Right atrium auricular region (tissue), 2 donors: Measurements from ENCODE around the gene SLCO2A1. TPM values are rescaled to one million over a fixed set of nuclear protein-coding genes. Genes with fewer than 3 reads are reported as not detected.

Source experiments
- DNase-seq: peaks from one replicate; pipeline ENCODE4 v3.0.0-alpha.2; 2019; ENCODE audit warnings: low spot score
- H3K27ac ChIP-seq, 2 donors: fragments of 200-600 bp; sonication (generic); 1 replicate in 1 of 2; 2 replicates in 1 of 2; pipeline ENCODE4 v1.5.1; 2016 to 2019
- H3K27me3 ChIP-seq, 2 donors: fragments of 200-600 bp; sonication (generic); one replicate each; pipeline versions ENCODE4 v1.5.1 to v1.6.0; 2017 to 2019
- H3K36me3 ChIP-seq: fragments of 200-600 bp; sonication (generic); one replicate; pipeline ENCODE4 v1.5.1; 2016
- H3K4me1 ChIP-seq, 2 donors: fragments of 200-600 bp; sonication (generic); one replicate each; pipeline versions ENCODE4 v1.5.1 to v1.6.0; 2017 to 2019
- H3K4me3 ChIP-seq, 2 donors: fragments of 200-600 bp; sonication (generic); 1 replicate in 1 of 2; 2 replicates in 1 of 2; pipeline ENCODE4 v1.5.1; 2017 to 2019; ENCODE audit warnings: mild to moderate bottlenecking in 1 of 2, moderate library complexity in 1 of 2
- H3K9me3 ChIP-seq, 2 donors: fragments of 200-600 bp; sonication (generic); one replicate each; pipeline ENCODE4 v1.5.1; 2019
- total RNA-seq, 2 donors: library from RNA; depleted of rRNA; stranded (reverse); fragments of >200 nt; gene quantifications; one replicate each; pipeline ENCODE4 v1.1.0, GENCODE V29; 2016
- TF ChIP-seq, protein P1 (sequence below), 2 donors: fragments of 200-600 bp; sonication (generic); IDR thresholded peaks; one replicate each; pipeline ENCODE4 v1.5.1; 2019; ENCODE audit warnings: antibody characterized with exemption in 2 of 2

The SLCO2A1 gene
- total RNA-seq, 2 donors from 2014 or later = 15.1 to 36.4 TPM

DNA sequence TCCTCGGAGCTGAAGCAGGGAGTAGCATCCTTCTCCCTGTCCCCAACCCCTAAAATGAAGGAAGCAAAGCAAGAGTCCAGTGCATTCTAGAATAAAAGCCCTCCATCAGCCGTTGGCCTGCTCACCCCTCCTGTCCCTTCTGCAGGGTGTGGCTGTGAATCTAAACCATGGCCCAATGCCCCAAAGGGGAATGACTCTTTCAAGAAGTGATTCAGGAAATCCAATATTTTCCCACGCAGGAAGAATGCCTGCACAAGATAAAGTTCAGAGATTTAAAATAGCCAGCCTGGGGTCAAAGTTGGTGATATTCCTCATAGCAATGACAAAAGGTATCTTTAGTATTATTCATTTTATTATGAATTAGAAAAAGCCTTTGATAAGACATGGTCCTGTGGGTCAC is 38.5 kb downstream of the SLCO2A1 start:
- DNase-seq = no peak
- Histone ChIP-seq H3K4me3 (no peak overlapping the region), H3K36me3 (no peaks in the 10 kb centered on the region), H3K4me1 (peaks cover 0 to 23% of the 10 kb centered on the region in 2 donors), H3K27ac (no peak overlapping the region), H3K9me3 (no peaks in the 10 kb centered on the region), H3K27me3 (no peaks in the 10 kb centered on the region)
- TF ChIP-seq, protein P1, sequence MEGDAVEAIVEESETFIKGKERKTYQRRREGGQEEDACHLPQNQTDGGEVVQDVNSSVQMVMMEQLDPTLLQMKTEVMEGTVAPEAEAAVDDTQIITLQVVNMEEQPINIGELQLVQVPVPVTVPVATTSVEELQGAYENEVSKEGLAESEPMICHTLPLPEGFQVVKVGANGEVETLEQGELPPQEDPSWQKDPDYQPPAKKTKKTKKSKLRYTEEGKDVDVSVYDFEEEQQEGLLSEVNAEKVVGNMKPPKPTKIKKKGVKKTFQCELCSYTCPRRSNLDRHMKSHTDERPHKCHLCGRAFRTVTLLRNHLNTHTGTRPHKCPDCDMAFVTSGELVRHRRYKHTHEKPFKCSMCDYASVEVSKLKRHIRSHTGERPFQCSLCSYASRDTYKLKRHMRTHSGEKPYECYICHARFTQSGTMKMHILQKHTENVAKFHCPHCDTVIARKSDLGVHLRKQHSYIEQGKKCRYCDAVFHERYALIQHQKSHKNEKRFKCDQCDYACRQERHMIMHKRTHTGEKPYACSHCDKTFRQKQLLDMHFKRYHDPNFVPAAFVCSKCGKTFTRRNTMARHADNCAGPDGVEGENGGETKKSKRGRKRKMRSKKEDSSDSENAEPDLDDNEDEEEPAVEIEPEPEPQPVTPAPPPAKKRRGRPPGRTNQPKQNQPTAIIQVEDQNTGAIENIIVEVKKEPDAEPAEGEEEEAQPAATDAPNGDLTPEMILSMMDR (IDR thresholded peaks at IDR 0.05) = no peak

DNA sequence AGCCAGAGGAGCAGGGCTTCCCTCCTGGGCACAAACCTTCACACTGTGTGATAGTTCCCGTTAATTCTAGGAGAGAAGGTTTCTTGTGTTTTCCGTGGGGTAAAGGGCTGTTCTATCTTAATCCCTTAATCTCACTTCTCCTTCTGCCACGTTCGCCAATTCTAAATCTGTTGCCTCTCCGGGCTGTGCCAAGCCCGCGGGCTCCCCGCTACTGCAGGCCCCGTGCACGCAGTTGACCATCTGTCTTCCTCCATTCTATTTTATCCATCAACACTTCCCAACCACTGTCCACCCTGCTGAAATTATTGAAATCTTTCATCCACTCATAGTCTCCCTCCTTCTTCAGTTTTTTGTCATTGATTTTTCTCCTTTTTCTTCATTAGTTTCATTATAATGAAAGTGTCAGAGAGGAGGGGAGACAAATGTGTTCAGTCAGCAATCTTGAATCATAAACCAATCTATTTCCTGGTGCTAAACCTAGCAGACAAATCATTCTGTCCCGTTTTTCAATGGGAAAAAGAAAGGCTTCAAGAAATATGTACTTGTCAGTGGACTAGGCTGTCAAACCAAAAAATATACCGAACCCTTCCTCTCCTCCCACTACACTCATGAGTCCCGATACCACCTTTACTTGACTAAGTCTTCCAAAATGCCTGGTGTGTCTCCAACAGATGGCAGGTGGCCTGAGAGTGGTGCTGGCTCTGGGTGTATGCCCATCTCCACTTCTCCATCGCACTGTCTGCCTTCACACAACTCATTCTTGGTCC is 39.6 kb downstream of the SLCO2A1 start:
- H3K27ac ChIP-seq = no peak overlapping the region

GRCh38 chr3:133988631-133989161 is 41.0 kb downstream of the SLCO2A1 start:
- Histone ChIP-seq H3K4me1 (peaks cover 0 to 23% of the 10 kb centered on the region in 2 donors), H3K27me3 (no peaks in the 10 kb centered on the region), H3K4me3 (no peak overlapping the region), H3K36me3 (no peaks in the 10 kb centered on the region), H3K9me3 (no peaks in the 10 kb centered on the region), H3K27ac (no peak overlapping the region)
- no peak for DNase-seq
- TF ChIP-seq, protein P1 (IDR thresholded peaks at IDR 0.05) = no peak

More for the DNA sequence above, 39.6 kb downstream of the SLCO2A1 start:
- peaks cover 0 to 23% of the 10 kb centered on the region in 2 donors for H3K4me1 ChIP-seq
- H3K9me3 ChIP-seq = no peaks in the 10 kb centered on the region
- TF ChIP-seq, protein P1 (IDR thresholded peaks at IDR 0.05) = no peak
- DNase-seq = no peak
- H3K4me3 ChIP-seq = no peak overlapping the region
- H3K27me3 ChIP-seq = no peaks in the 10 kb centered on the region
- no peaks in the 10 kb centered on the region for H3K36me3 ChIP-seq

DNA sequence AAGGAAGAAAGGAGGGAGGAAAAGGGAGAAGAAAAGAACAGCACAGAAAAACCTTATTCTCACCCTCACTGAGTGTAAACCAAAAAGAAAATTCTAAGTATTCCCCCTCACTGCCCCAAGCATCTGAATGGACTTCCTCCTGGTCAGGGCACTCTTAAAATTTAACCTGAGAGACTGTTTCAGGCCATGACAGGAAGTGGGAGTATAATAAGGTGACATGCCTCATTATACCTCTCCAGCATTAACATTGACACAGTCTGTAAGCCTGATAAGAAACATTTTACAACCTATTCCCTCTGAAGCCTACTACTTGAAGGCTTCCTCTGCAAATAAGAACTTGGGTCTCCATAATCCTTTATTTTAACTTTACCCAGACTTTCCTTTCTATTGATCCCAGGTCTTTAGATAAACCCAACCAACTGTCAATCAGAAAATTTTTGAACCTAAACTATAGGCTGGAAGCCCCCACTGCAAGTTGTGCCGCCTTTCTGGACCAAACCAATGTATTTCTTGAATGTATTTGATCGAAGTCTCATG is 41.7 kb downstream of the SLCO2A1 start:
- H3K4me3 ChIP-seq = no peak overlapping the region
- H3K36me3 ChIP-seq = no peaks in the 10 kb centered on the region
- H3K27me3 ChIP-seq = no peaks in the 10 kb centered on the region
- DNase-seq = no peak
- H3K27ac ChIP-seq = no peak overlapping the region
- no peaks in the 10 kb centered on the region for H3K9me3 ChIP-seq
- TF ChIP-seq, protein P1 (IDR thresholded peaks at IDR 0.05) = no peak
- H3K4me1 ChIP-seq = peaks cover 0 to 23% of the 10 kb centered on the region in 2 donors

DNA sequence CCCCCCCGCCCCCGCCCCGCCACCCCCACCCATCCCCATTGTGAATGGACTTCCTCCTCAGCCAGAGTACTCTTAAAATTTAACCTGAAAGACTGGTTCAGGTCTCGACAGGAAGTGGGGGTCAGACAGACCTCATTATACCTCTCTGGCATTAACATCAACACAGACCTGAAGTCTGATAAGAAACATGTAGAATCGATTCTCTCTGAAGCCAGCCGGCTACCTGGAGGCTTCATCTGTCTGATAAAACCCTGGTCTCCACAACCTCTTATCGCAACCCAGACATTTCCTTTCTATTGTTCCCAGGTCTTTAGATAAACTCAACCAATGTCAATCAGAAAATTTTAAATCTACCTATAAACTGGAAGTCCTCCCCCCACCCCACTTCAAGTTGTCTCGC is 42.6 kb downstream of the SLCO2A1 start:
- TF ChIP-seq, protein P1 (IDR thresholded peaks at IDR 0.05) = no peak
- H3K9me3 ChIP-seq = no peaks in the 10 kb centered on the region
- H3K36me3 ChIP-seq = no peaks in the 10 kb centered on the region
- no peak overlapping the region for H3K4me3 ChIP-seq
- H3K27ac ChIP-seq = no peak overlapping the region
- H3K27me3 ChIP-seq = no peaks in the 10 kb centered on the region
- DNase-seq = no peak
- H3K4me1 ChIP-seq = peaks cover 0 to 16% of the 10 kb centered on the region in 2 donors
